Cardiac fibroblast (primary cell): ENCODE data around the gene NAA20.
A peak's percentile ranks its signal among the peaks of the same experiment; 100 is the strongest.

Source experiments
- DNase-seq, 2 donors: peaks; one replicate each; pipeline versions ENCODE4 v3.0.0 to v3.0.0-alpha.2; 2010; ENCODE audit warnings: low read depth in 2 of 2
- H3K4me3 ChIP-seq, 2 donors: replicated peaks in 1 of 2; 1 replicate in 1 of 2; 2 replicates in 1 of 2; pipeline ENCODE4 v1.5.1; 2011; ENCODE audit warnings: low read depth in 2 of 2, low read length in 2 of 2, mild to moderate bottlenecking in 2 of 2, moderate library complexity in 1 of 2
- CTCF ChIP-seq: IDR thresholded peaks from one replicate; pipeline ENCODE4 v1.5.1; 2011; ENCODE audit warnings: low read depth, mild to moderate bottlenecking, low read length, inconsistent platforms

Gene NAA20

GRCh38 chr20:19970256-19970765 is 46.9 kb upstream of the NAA20 start:
- no peak for TF ChIP-seq CTCF
- no peak overlapping the region for H3K4me3 ChIP-seq
- no peak for DNase-seq

- DNase-seq = no peak
- H3K4me3 ChIP-seq = no peak overlapping the region
- no peak for TF ChIP-seq CTCF
Measured at GRCh38 chr20:19971116-19971515, 46.0 kb upstream of the NAA20 start.

GRCh38 chr20:19973961-19974629 is 43.1 kb upstream of the NAA20 start:
- peak overlapping the region; percentile 58 to 72 for H3K4me3 ChIP-seq
- TF ChIP-seq CTCF = no peak
- DNase-seq = peak; percentile 79 to 90

- DNase-seq = peak; percentile 88 to 95
- H3K4me3 ChIP-seq = peak overlapping the region; percentile 58 to 72
Measured at GRCh38 chr20:19974630-19975435, 42.3 kb upstream of the NAA20 start.

GRCh38 chr20:19975436-19975799 is 41.7 kb upstream of the NAA20 start:
- peak overlapping the region; percentile 58 to 72 for H3K4me3 ChIP-seq
- no peak for TF ChIP-seq CTCF
- peak; percentile 51 to 67 for DNase-seq

More at GRCh38 chr20:19974630-19975435, 42.3 kb upstream of the NAA20 start:
- no peak for TF ChIP-seq CTCF

- DNase-seq = peak; percentile 36 to 46
- H3K4me3 ChIP-seq = peak overlapping the region; percentile 58 to 72
Measured at GRCh38 chr20:19975901-19976300, 41.3 kb upstream of the NAA20 start.

More at GRCh38 chr20:19975901-19976300, 41.3 kb upstream of the NAA20 start:
- no peak for TF ChIP-seq CTCF
